Naive B cell (primary cell): ENCODE data around the gene PSMA1. TPM values are rescaled to one million over a fixed set of nuclear protein-coding genes. Genes with fewer than 3 reads are reported as not detected.

ENCODE experiments used
- ATAC-seq, 2 donors: fragments of 150-1000 bp; cut with Tn5 transposase; 2 replicates each; pipeline ENCODE4 v1.10.0; 2021; ENCODE audit warnings: low read depth in 2 of 2, mild to moderate bottlenecking in 2 of 2, moderate library complexity in 2 of 2
- DNase-seq: peaks from one replicate; pipeline ENCODE4 v3.0.0; 2022
- H3K27ac Mint-ChIP-seq, 6 donors: one replicate each; pipeline ENCODE4 v1.8.0; 2020 to 2022; ENCODE audit warnings: mild to moderate bottlenecking in 6 of 6, mixed read lengths in 6 of 6, moderate library complexity in 5 of 6, inconsistent platforms in 2 of 6
- H3K27me3 Mint-ChIP-seq, 3 donors: one replicate each; pipeline ENCODE4 v1.8.0; 2021 to 2022; ENCODE audit warnings: mixed read lengths in 3 of 3, mild to moderate bottlenecking in 1 of 3
- H3K36me3 Mint-ChIP-seq, 2 donors: one replicate each; pipeline ENCODE4 v1.8.0; 2020 to 2022; ENCODE audit warnings: mixed read lengths in 2 of 2, inconsistent platforms in 1 of 2, mild to moderate bottlenecking in 1 of 2
- H3K4me1 Mint-ChIP-seq, 3 donors: one replicate each; pipeline ENCODE4 v1.8.0; 2020 to 2022; ENCODE audit warnings: mixed read lengths in 3 of 3, inconsistent platforms in 1 of 3, mild to moderate bottlenecking in 1 of 3, moderate library complexity in 1 of 3
- H3K4me3 Mint-ChIP-seq, 8 donors: one replicate each; pipeline ENCODE4 v1.8.0; 2020 to 2022; ENCODE audit warnings: mild to moderate bottlenecking in 8 of 8, mixed read lengths in 8 of 8, moderate library complexity in 8 of 8, inconsistent platforms in 2 of 8
- H3K9me3 Mint-ChIP-seq, 7 donors: one replicate each; pipeline ENCODE4 v1.8.0; 2020 to 2022; ENCODE audit warnings: mixed read lengths in 7 of 7, mild to moderate bottlenecking in 5 of 7, inconsistent platforms in 2 of 7, moderate library complexity in 1 of 7
- polyA plus RNA-seq, 6 donors: library from polyadenylated mRNA; unstranded; fragments of 300-500 nt; fragmentation: Illumina TruSeq; gene quantifications; one replicate each; pipeline ENCODE4 v1.2.3, GENCODE V29; 2021; ENCODE audit warnings: low read depth in 6 of 6

The PSMA1 gene
- polyA plus RNA-seq, 6 donors from 2014 or later = 130 to 346 (median 160) TPM

GRCh38 chr11:14519597-14519916, 629 bp downstream of the PSMA1 start:
- peak overlapping the region; percentile 92 to 98 (median 97) for H3K27ac Mint-ChIP-seq
- H3K4me1 Mint-ChIP-seq = peaks cover 12 to 28% (median 27%) of the 10 kb centered on the region in 3 donors
- ATAC-seq (peak; percentile 1 to 8), DNase-seq (no peak)
- no peaks in the 10 kb centered on the region for H3K36me3 Mint-ChIP-seq
- H3K9me3 Mint-ChIP-seq = no peaks in the 10 kb centered on the region
- H3K4me3 Mint-ChIP-seq = peak overlapping the region; percentile 86 to 98 (median 98)
- H3K27me3 Mint-ChIP-seq = no peaks in the 10 kb centered on the region

GRCh38 chr11:14518820-14519219, 1.4 kb downstream of the PSMA1 start:
- no peaks in the 10 kb centered on the region for H3K36me3 Mint-ChIP-seq
- ATAC-seq = no peak
- DNase-seq = no peak
- peak overlapping the region in 5 of 6 donors; percentile 92 to 98 (median 97) for H3K27ac Mint-ChIP-seq
- peaks cover 12 to 28% (median 27%) of the 10 kb centered on the region in 3 donors for H3K4me1 Mint-ChIP-seq
- peak overlapping the region; percentile 47 to 98 (median 96) for H3K4me3 Mint-ChIP-seq
- no peaks in the 10 kb centered on the region for H3K9me3 Mint-ChIP-seq
- no peaks in the 10 kb centered on the region for H3K27me3 Mint-ChIP-seq

DNA sequence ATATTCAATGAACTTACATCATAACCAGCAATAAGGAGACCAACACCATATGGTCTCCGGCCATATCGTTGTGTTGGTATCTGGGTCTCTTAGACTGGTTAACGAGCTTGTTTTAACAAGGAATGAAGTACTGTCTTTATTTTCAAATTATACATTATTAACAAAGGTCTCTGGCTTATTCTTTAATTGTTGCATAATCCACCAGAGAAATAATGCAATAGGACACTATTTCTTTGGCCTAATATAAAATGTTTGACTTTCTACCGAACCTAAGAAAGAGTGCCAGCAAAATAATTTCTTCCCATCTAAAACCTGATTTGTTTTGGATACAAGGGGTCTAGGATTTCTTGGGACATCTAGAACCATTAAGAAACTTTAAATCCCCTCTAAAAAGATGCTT, 6.4 kb downstream of the PSMA1 start:
- ATAC-seq = no peak
- H3K4me3 Mint-ChIP-seq = no peak overlapping the region
- no peak for DNase-seq
- H3K27ac Mint-ChIP-seq = no peak overlapping the region
- no peaks in the 10 kb centered on the region for H3K27me3 Mint-ChIP-seq
- no peaks in the 10 kb centered on the region for H3K9me3 Mint-ChIP-seq
- H3K36me3 Mint-ChIP-seq = peaks cover 8 to 24% of the 10 kb centered on the region in 2 donors
- peaks cover 6 to 9% (median 8%) of the 10 kb centered on the region in 3 donors for H3K4me1 Mint-ChIP-seq

- no peak overlapping the region for H3K4me3 Mint-ChIP-seq
- H3K36me3 Mint-ChIP-seq = peaks cover 21 to 26% of the 10 kb centered on the region in 2 donors
- peak overlapping the region in 1 of 6 donors; percentile 49 for H3K27ac Mint-ChIP-seq
Measured at GRCh38 chr11:14506532-14506931, 13.7 kb downstream of the PSMA1 start.

GRCh38 chr11:14503023-14503422, 17.2 kb downstream of the PSMA1 start:
- Mint-ChIP-seq H3K9me3 (no peaks in the 10 kb centered on the region), H3K36me3 (peaks cover 7 to 26% of the 10 kb centered on the region in 2 donors), H3K4me3 (no peak overlapping the region), H3K27ac (no peak overlapping the region), H3K4me1 (peaks cover 13 to 22% (median 14%) of the 10 kb centered on the region in 3 donors), H3K27me3 (no peaks in the 10 kb centered on the region)
- DNase-seq = no peak
- no peak for ATAC-seq

More at GRCh38 chr11:14506532-14506931, 13.7 kb downstream of the PSMA1 start:
- Mint-ChIP-seq H3K9me3 (no peaks in the 10 kb centered on the region), H3K27me3 (no peaks in the 10 kb centered on the region), H3K4me1 (peaks cover 0 to 4% (median 0%) of the 10 kb centered on the region in 3 donors)
- DNase-seq = no peak
- ATAC-seq = no peak

DNA sequence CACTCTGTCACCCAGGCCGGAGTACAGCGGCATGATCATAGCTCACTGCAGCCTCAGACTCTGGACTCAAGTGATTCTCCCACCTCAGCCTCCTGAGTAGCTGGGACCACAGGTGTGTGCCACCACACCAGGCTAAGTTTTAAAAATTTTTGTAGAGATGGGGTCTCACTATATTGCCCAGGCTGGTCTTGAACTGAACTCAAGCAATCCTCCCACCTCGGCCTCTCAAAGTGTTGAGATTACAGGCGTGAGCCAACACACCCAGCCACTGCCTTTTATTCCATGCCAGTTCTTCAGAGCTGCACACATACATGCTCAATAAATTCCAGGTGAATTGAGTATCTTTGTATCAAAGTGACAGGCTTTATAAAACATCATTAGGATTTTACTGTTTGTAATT, 18.1 kb downstream of the PSMA1 start:
- peak overlapping the region in 2 of 6 donors; percentile 7 to 73 for H3K27ac Mint-ChIP-seq
- peak overlapping the region in 1 of 8 donors; percentile 19 for H3K4me3 Mint-ChIP-seq
- no peaks in the 10 kb centered on the region for H3K9me3 Mint-ChIP-seq
- H3K36me3 Mint-ChIP-seq = peaks cover 14 to 26% of the 10 kb centered on the region in 2 donors
- H3K27me3 Mint-ChIP-seq = no peaks in the 10 kb centered on the region
- H3K4me1 Mint-ChIP-seq = peaks cover 22 to 32% (median 24%) of the 10 kb centered on the region in 3 donors
- no peak for ATAC-seq
- DNase-seq = no peak

GRCh38 chr11:14500181-14500651, 20.0 kb downstream of the PSMA1 start:
- Mint-ChIP-seq H3K36me3 (peaks cover 14% of the 10 kb centered on the region in 2 donors), H3K9me3 (no peaks in the 10 kb centered on the region), H3K27ac (peak overlapping the region; percentile 95 to 99 (median 98)), H3K4me3 (peak overlapping the region; percentile 88 to 100 (median 99)), H3K27me3 (no peaks in the 10 kb centered on the region), H3K4me1 (peaks cover 28 to 39% (median 37%) of the 10 kb centered on the region in 3 donors)
- ATAC-seq = peak; percentile 56 to 57
- DNase-seq = peak; percentile 57

DNA sequence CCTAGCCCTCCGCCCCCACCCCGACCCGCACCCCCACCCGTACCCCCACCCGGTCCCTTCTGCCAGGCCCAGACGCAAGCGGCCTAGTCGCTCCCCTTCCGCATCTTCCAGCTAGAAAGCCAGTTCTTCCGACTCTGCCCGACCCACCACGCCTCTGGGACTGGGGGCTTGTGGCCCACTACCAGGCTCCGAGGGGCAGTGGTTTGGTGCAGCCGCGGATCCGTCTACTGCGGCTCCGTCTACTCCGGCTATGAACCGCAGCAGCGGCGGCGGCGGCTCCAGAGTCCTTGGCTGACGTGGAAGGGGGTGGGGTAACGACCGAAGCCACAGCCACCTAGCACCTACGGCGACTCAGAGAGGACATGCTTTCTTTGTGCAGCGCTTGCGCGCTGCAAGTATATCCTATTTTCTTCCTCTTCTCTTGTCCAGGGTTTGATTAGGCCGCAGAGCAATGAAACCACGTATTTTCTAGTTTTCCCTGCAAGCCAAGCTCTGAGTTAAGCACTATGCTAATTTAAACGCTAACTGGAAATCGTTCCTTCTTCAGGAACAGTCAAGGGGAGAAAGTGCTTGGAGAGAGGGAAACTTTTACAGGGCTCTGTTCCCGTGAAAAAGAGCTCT, 20.5 kb downstream of the PSMA1 start, which contains the start of gene COPB1:
Gene COPB1, minus strand, starts transcription at position 252 of the 621 bp plus-strand sequence. CDS start 883 bp downstream, outside the sequence.
- Mint-ChIP-seq H3K9me3 (no peaks in the 10 kb centered on the region), H3K36me3 (peaks cover 14% of the 10 kb centered on the region in 2 donors), H3K4me1 (peaks cover 31 to 39% (median 38%) of the 10 kb centered on the region in 3 donors), H3K27ac (peak within 1 kb of the TSS; percentile 95 to 99 (median 98)), H3K4me3 (peak within 1 kb of the TSS; percentile 88 to 100 (median 99)), H3K27me3 (no peaks in the 10 kb centered on the region)
- DNase-seq (peak; percentile 91), ATAC-seq (peak; percentile 94)

DNA sequence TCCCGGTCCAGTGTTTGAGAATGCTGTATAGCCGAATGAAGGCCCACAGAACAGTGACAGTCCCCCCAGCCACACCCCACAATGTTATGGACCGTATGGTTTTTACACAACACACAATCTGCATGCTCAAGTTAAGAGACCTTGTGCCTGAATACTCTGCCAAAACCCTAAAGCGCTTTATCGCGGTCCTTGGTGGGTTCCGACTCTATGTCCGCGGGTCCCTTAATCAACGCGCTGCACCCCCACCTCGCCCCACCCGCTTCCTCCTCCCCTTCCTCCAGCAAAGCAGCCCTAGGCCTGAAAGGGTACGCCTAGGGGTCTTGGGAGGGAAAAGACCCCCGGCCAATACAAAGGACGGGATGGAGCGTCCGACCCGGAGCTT, 21.0 kb downstream of the PSMA1 start:
- H3K4me1 Mint-ChIP-seq = peaks cover 31 to 39% (median 38%) of the 10 kb centered on the region in 3 donors

GRCh38 chr11:14480716-14481115, 39.5 kb downstream of the PSMA1 start:
- peaks cover 9 to 14% of the 10 kb centered on the region in 2 donors for H3K36me3 Mint-ChIP-seq
- no peak overlapping the region for H3K27ac Mint-ChIP-seq
- no peaks in the 10 kb centered on the region for H3K9me3 Mint-ChIP-seq

More for the DNA sequence above, 21.0 kb downstream of the PSMA1 start:
- ATAC-seq = peak; percentile 29 to 30
- no peaks in the 10 kb centered on the region for H3K9me3 Mint-ChIP-seq
- H3K36me3 Mint-ChIP-seq = peaks cover 14% of the 10 kb centered on the region in 2 donors
- peak overlapping the region; percentile 88 to 100 (median 99) for H3K4me3 Mint-ChIP-seq
- no peaks in the 10 kb centered on the region for H3K27me3 Mint-ChIP-seq
- DNase-seq = no peak
- H3K27ac Mint-ChIP-seq = peak overlapping the region; percentile 95 to 99 (median 98)

GRCh38 chr11:14471127-14471526, 49.1 kb downstream of the PSMA1 start:
- peaks cover 8 to 12% (median 11%) of the 10 kb centered on the region in 3 donors for H3K4me1 Mint-ChIP-seq
- H3K9me3 Mint-ChIP-seq = no peaks in the 10 kb centered on the region
- DNase-seq (no peak), ATAC-seq (no peak)
- no peak overlapping the region for H3K4me3 Mint-ChIP-seq
- no peaks in the 10 kb centered on the region for H3K27me3 Mint-ChIP-seq
- peak overlapping the region in 1 of 6 donors; percentile 26 for H3K27ac Mint-ChIP-seq
- H3K36me3 Mint-ChIP-seq = peaks cover 35 to 39% of the 10 kb centered on the region in 2 donors

More at GRCh38 chr11:14480716-14481115, 39.5 kb downstream of the PSMA1 start:
- Mint-ChIP-seq H3K4me3 (no peak overlapping the region), H3K27me3 (no peaks in the 10 kb centered on the region), H3K4me1 (peaks cover 0 to 4% (median 3%) of the 10 kb centered on the region in 3 donors)
- no peak for DNase-seq
- no peak for ATAC-seq

DNA sequence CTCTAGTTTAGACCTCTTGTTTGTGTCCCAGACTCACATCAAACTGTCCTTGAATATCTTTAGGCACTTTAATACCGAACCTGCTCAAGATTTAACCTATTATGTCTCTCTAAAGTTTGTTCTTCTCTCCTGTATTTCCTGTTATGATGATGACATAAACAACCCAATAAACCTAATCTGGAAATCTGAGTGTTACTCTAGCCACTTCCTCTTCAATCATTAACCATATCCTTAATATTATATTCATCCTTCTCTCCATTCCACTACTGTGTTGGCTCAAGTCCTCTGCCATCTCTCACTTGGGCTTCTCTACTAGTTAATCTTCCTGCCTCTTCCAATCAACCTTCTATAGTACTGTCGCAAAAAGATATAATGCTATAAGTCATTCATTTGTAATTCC, 56.6 kb downstream of the PSMA1 start:
- Mint-ChIP-seq H3K9me3 (no peaks in the 10 kb centered on the region), H3K27me3 (no peaks in the 10 kb centered on the region), H3K36me3 (peaks cover 5 to 18% of the 10 kb centered on the region in 2 donors), H3K27ac (no peak overlapping the region), H3K4me1 (peaks cover 0 to 4% (median 3%) of the 10 kb centered on the region in 3 donors), H3K4me3 (no peak overlapping the region)
- no peak for ATAC-seq
- DNase-seq = no peak

DNA sequence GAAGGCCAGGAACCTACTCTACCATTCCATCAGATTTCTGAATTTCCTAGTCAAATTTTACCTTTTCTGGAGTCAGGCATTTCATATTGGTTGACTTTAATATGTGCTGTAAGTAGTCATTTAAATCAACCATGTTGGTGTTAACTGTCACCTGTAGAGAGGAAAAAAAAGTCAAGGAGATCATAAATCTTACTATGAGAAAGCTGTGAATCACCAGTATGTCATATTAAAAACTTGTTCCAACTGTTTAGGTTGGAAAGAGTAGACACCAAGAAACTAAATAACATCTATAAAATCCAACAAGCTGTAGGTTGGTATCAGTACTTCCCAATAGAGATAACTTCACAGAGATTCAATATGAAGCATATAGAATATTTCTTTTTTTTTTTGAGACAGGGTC, 60.0 kb downstream of the PSMA1 start:
- H3K27ac Mint-ChIP-seq = no peak overlapping the region
- H3K4me1 Mint-ChIP-seq = no peaks in the 10 kb centered on the region
- H3K4me3 Mint-ChIP-seq = no peak overlapping the region
- H3K9me3 Mint-ChIP-seq = no peaks in the 10 kb centered on the region
- H3K27me3 Mint-ChIP-seq = no peaks in the 10 kb centered on the region
- DNase-seq = no peak
- no peak for ATAC-seq
- peaks cover 4 to 10% of the 10 kb centered on the region in 2 donors for H3K36me3 Mint-ChIP-seq

GRCh38 chr11:14458377-14458776, 61.8 kb downstream of the PSMA1 start:
- Mint-ChIP-seq H3K4me1 (peaks cover 0 to 4% (median 0%) of the 10 kb centered on the region in 3 donors), H3K27me3 (no peaks in the 10 kb centered on the region), H3K27ac (no peak overlapping the region), H3K36me3 (peaks cover 4 to 10% of the 10 kb centered on the region in 2 donors), H3K4me3 (no peak overlapping the region), H3K9me3 (no peaks in the 10 kb centered on the region)
- no peak for DNase-seq
- no peak for ATAC-seq
